Measurements from ENCODE around the gene TEX26.

The TEX26 gene

DNA sequence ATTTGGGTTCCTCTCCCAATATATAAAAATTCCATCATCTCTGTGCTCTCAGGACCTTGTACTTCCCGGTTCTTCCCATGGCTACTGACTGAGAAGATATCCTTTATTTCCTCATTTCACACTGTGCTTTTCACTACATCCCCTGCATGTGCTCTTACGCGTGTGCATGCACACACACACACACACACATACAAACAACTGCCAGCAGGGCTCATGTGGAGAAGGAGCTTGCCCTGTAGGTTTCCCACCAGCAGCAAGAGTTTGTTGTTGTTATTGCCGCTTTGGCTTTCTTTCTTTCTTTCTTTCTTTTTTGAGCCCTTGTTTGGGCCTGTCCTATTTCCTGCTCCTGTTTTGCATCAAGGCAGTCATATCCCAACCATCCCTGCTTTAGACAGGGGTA, 43.6 kb downstream of the TEX26 start:
- TF ChIP-seq ZEB2 (tag by site-specific recombination; IDR thresholded peaks at IDR 0.05) = no peak
- peak; percentile 42; the same call in 1 of the 2 replicates for TF ChIP-seq ZIC2 (tag by site-specific recombination; IDR thresholded peaks at IDR 0.05)
- no peak for TF ChIP-seq ZNF664 (tag by site-specific recombination; IDR thresholded peaks at IDR 0.05)
- Histone ChIP-seq H3K9me3 (ENCODE audit: control insufficient read depth, insufficient read depth, low read depth, low read length) (no peaks in the 10 kb centered on the region), H3K36me3 (ENCODE audit: control insufficient read depth in 2 of 2, insufficient read depth in 1 of 2, low read length in 2 of 2) (no peaks in the 10 kb centered on the region), H3K4me3 (ENCODE audit: low read depth, low read length) (no peak overlapping the region), H3K27ac (ENCODE audit: extremely low read depth, low read depth, low read length) (no peak overlapping the region), H3K4me1 (ENCODE audit: control insufficient read depth, insufficient read depth, low read length) (peaks cover 2% of the 10 kb centered on the region; the same call in 1 of the 2 replicates)
- POLR2A ChIA-PET = no interaction called here
- CTCF ChIA-PET = interaction anchor here (0.5 to 1.1 kb wide), 2 partner anchors 16 to 69 kb away, joined by 3 read pairs; no protein-coding TSS in a partner anchor

DNA sequence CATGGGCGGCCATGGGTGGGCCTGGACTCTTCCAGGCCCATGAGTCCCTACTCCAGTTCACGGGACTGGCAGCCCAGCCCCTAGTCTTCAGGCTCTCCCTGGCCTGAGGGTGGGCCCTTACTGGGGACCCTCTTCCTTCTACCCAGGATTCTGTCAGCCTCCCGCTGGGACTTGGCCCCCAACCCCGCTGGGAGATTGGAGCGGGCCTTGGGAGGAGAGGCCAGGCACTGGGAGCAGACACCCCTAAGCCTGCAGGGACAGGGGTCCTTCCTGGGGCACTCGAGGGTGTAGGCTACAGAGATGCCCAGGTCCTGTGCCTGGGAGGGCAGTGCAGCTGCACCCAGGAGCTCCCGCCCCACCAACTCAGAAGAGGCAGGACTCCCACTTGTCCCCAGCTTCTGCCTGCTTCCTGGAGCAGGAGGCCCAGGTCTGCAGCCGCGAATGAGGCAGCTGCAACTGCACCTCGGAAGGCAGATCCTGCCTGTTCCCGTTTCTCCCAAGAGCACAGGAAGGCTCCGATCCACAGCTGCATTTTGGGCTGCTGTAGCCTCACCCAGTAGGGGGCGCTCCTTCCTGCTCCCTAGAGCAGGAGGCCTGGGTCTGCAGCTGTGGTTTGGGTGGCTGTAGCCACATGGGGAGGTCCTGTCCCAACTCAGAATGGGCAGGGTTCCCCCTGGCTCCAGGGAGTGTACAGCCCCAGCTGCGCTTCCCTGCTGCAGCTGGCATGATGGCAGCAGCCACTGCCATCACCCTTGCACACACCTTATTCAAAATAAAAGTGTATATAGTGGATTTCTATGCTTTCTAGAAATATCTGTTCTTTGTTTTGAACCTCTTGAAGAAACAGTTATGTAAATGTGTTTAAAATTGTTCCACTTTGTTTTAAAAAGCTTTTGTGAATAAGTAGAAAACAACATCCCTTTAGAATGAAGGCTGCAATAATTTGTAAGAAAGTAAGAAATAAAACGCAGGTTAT, 46.8 kb downstream of the TEX26 start:
- no peak overlapping the region for H3K27ac ChIP-seq (ENCODE audit: extremely low read depth, low read depth, low read length)
- H3K4me1 ChIP-seq (ENCODE audit: control insufficient read depth, insufficient read depth, low read length) = peaks cover 2% of the 10 kb centered on the region; the same call in 1 of the 2 replicates
- POLR2A ChIA-PET = no interaction called here
- H3K9me3 ChIP-seq (ENCODE audit: control insufficient read depth, insufficient read depth, low read depth, low read length) = no peaks in the 10 kb centered on the region
- no peak overlapping the region for H3K4me3 ChIP-seq (ENCODE audit: low read depth, low read length)
- H3K36me3 ChIP-seq (ENCODE audit: control insufficient read depth in 2 of 2, insufficient read depth in 1 of 2, low read length in 2 of 2) = no peaks in the 10 kb centered on the region
- CTCF ChIA-PET = interaction anchor here (0.6 to 1.9 kb wide), 12 partner anchors 9 to 550 kb away, joined by 3 to 11 read pairs (median 3); no protein-coding TSS in a partner anchor
- TF ChIP-seq ZNF629 (tag by site-specific recombination; IDR thresholded peaks at IDR 0.05) = no peak
- TF ChIP-seq ZNF664 (tag by site-specific recombination; IDR thresholded peaks at IDR 0.05) = no peak
- TF ChIP-seq ZNF223 (tag by site-specific recombination; IDR thresholded peaks at IDR 0.05) = no peak
- no peak for TF ChIP-seq ZNF174 (tag by site-specific recombination; IDR thresholded peaks at IDR 0.05)
- TF ChIP-seq ZNF677 (tag by site-specific recombination; IDR thresholded peaks at IDR 0.05) = no peak
- TF ChIP-seq, protein P1, sequence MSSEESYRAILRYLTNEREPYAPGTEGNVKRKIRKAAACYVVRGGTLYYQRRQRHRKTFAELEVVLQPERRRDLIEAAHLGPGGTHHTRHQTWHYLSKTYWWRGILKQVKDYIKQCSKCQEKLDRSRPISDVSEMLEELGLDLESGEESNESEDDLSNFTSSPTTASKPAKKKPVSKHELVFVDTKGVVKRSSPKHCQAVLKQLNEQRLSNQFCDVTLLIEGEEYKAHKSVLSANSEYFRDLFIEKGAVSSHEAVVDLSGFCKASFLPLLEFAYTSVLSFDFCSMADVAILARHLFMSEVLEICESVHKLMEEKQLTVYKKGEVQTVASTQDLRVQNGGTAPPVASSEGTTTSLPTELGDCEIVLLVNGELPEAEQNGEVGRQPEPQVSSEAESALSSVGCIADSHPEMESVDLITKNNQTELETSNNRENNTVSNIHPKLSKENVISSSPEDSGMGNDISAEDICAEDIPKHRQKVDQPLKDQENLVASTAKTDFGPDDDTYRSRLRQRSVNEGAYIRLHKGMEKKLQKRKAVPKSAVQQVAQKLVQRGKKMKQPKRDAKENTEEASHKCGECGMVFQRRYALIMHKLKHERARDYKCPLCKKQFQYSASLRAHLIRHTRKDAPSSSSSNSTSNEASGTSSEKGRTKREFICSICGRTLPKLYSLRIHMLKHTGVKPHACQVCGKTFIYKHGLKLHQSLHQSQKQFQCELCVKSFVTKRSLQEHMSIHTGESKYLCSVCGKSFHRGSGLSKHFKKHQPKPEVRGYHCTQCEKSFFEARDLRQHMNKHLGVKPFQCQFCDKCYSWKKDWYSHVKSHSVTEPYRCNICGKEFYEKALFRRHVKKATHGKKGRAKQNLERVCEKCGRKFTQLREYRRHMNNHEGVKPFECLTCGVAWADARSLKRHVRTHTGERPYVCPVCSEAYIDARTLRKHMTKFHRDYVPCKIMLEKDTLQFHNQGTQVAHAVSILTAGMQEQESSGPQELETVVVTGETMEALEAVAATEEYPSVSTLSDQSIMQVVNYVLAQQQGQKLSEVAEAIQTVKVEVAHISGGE (tag by site-specific recombination; conservative IDR thresholded peaks at IDR 0.05; ENCODE audit: low read depth) = no peak
- peak; percentile 41 for TF ChIP-seq ZNF654 (tag by site-specific recombination; IDR thresholded peaks at IDR 0.05; ENCODE audit: low read depth)
- TF ChIP-seq ZNF350 (tag by site-specific recombination; IDR thresholded peaks at IDR 0.05) = no peak
- TF ChIP-seq, protein P2, sequence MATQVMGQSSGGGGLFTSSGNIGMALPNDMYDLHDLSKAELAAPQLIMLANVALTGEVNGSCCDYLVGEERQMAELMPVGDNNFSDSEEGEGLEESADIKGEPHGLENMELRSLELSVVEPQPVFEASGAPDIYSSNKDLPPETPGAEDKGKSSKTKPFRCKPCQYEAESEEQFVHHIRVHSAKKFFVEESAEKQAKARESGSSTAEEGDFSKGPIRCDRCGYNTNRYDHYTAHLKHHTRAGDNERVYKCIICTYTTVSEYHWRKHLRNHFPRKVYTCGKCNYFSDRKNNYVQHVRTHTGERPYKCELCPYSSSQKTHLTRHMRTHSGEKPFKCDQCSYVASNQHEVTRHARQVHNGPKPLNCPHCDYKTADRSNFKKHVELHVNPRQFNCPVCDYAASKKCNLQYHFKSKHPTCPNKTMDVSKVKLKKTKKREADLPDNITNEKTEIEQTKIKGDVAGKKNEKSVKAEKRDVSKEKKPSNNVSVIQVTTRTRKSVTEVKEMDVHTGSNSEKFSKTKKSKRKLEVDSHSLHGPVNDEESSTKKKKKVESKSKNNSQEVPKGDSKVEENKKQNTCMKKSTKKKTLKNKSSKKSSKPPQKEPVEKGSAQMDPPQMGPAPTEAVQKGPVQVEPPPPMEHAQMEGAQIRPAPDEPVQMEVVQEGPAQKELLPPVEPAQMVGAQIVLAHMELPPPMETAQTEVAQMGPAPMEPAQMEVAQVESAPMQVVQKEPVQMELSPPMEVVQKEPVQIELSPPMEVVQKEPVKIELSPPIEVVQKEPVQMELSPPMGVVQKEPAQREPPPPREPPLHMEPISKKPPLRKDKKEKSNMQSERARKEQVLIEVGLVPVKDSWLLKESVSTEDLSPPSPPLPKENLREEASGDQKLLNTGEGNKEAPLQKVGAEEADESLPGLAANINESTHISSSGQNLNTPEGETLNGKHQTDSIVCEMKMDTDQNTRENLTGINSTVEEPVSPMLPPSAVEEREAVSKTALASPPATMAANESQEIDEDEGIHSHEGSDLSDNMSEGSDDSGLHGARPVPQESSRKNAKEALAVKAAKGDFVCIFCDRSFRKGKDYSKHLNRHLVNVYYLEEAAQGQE (tag by site-specific recombination; IDR thresholded peaks at IDR 0.05) = no peak
- TF ChIP-seq ZNF501 (tag by site-specific recombination; IDR thresholded peaks at IDR 0.05) = no peak
- no peak for TF ChIP-seq GLI4 (tag by site-specific recombination; IDR thresholded peaks at IDR 0.05)
- TF ChIP-seq ZNF341 (tag by site-specific recombination; IDR thresholded peaks at IDR 0.05; ENCODE audit: low read depth) = no peak
- no peak for TF ChIP-seq SCRT1 (tag by site-specific recombination; IDR thresholded peaks at IDR 0.05; ENCODE audit: borderline replicate concordance)
- TF ChIP-seq RBAK (tag by site-specific recombination; IDR thresholded peaks at IDR 0.05) = no peak
- TF ChIP-seq ZNF157 (tag by site-specific recombination; IDR thresholded peaks at IDR 0.05) = no peak
- TF ChIP-seq ZNF670 (tag by site-specific recombination; IDR thresholded peaks at IDR 0.05; ENCODE audit: low read depth) = no peak
- TF ChIP-seq, protein P3, sequence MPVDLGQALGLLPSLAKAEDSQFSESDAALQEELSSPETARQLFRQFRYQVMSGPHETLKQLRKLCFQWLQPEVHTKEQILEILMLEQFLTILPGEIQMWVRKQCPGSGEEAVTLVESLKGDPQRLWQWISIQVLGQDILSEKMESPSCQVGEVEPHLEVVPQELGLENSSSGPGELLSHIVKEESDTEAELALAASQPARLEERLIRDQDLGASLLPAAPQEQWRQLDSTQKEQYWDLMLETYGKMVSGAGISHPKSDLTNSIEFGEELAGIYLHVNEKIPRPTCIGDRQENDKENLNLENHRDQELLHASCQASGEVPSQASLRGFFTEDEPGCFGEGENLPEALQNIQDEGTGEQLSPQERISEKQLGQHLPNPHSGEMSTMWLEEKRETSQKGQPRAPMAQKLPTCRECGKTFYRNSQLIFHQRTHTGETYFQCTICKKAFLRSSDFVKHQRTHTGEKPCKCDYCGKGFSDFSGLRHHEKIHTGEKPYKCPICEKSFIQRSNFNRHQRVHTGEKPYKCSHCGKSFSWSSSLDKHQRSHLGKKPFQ (tag by site-specific recombination; IDR thresholded peaks at IDR 0.05) = no peak
- no peak for TF ChIP-seq ZNF624 (tag by site-specific recombination; IDR thresholded peaks at IDR 0.05)
- TF ChIP-seq GLIS2 (tag by site-specific recombination; IDR thresholded peaks at IDR 0.05) = no peak
- no peak for TF ChIP-seq ZNF391 (tag by site-specific recombination; IDR thresholded peaks at IDR 0.05; ENCODE audit: borderline replicate concordance, low read depth)
- TF ChIP-seq ZNF23 (tag by site-specific recombination; IDR thresholded peaks at IDR 0.05; ENCODE audit: borderline replicate concordance) = no peak
- no peak for TF ChIP-seq ZNF311 (tag by site-specific recombination; IDR thresholded peaks at IDR 0.05; ENCODE audit: borderline replicate concordance)
- 0 out of 2 replicates have a peak, but pooled peaks have one; percentile 45 for TF ChIP-seq ZNF335 (tag by site-specific recombination; conservative IDR thresholded peaks at IDR 0.05)
